Natural killer cell (primary cell): ENCODE data around the gene TMEM175. TPM values are rescaled to one million over a fixed set of nuclear protein-coding genes. Genes with fewer than 3 reads are reported as not detected.

Experiments used
- ATAC-seq, 3 donors: fragments of 150-1000 bp in 2 of 3; fragments of 200-7000 bp in 1 of 3; cut with Tn5 transposase; 1 replicate in 1 of 3; 2 replicates in 2 of 3; pipeline ENCODE4 v1.10.0; 2021; ENCODE audit warnings: mild to moderate bottlenecking in 2 of 3, moderate library complexity in 2 of 3
- DNase-seq, 2 donors: peaks; one replicate each; pipeline versions ENCODE4 v3.0.0 to v3.0.0-alpha.2; 2013 to 2021; ENCODE audit warnings: mixed read lengths in 1 of 2
- H3K27ac ChIP-seq: one replicate; pipeline ENCODE4 v1.5.1; 2013; ENCODE audit warnings: mild to moderate bottlenecking, low read length
- H3K27me3 ChIP-seq: one replicate; pipeline ENCODE4 v1.6.1; 2013; ENCODE audit warnings: low read length; ENCODE audit not compliant: control insufficient read depth, insufficient read depth
- H3K36me3 ChIP-seq: one replicate; pipeline ENCODE4 v1.6.1; 2013; ENCODE audit warnings: low read length; ENCODE audit not compliant: control insufficient read depth, insufficient read depth
- H3K4me1 ChIP-seq: one replicate; pipeline ENCODE4 v1.6.1; 2013; ENCODE audit warnings: low read length; ENCODE audit not compliant: control insufficient read depth, insufficient read depth
- H3K4me3 ChIP-seq: one replicate; pipeline ENCODE4 v1.5.1; 2013; ENCODE audit warnings: low read length
- H3K9me3 ChIP-seq: one replicate; pipeline ENCODE4 v1.6.1; 2013; ENCODE audit warnings: low read length; ENCODE audit not compliant: control insufficient read depth, insufficient read depth
- H3K27ac Mint-ChIP-seq, 2 donors: one replicate each; pipeline ENCODE4 v1.8.0; 2022; ENCODE audit warnings: mild to moderate bottlenecking in 2 of 2, mixed read lengths in 2 of 2, moderate library complexity in 1 of 2
- H3K27me3 Mint-ChIP-seq, 2 donors: one replicate each; pipeline ENCODE4 v1.8.0; 2022; ENCODE audit warnings: low read depth in 2 of 2, mixed read lengths in 2 of 2
- H3K36me3 Mint-ChIP-seq: one replicate; pipeline ENCODE4 v1.8.0; 2022; ENCODE audit warnings: mixed read lengths
- H3K4me1 Mint-ChIP-seq, 2 donors: one replicate each; pipeline ENCODE4 v1.8.0; 2022; ENCODE audit warnings: mixed read lengths in 2 of 2
- H3K4me3 Mint-ChIP-seq: one replicate; pipeline ENCODE4 v1.8.0; 2022; ENCODE audit warnings: mild to moderate bottlenecking, moderate library complexity, mixed read lengths
- H3K9me3 Mint-ChIP-seq, 2 donors: one replicate each; pipeline ENCODE4 v1.8.0; 2022; ENCODE audit warnings: mixed read lengths in 2 of 2
- CTCF ChIP-seq: fragments of 200-600 bp; IDR thresholded peaks from one replicate; pipeline ENCODE4 v1.8.0; 2022; ENCODE audit warnings: antibody characterized with exemption
- WGBS: methylation state at CpG from one replicate; pipeline ENCODE4 v1.1.7; 2013; ENCODE audit warnings: missing lambda C conversion rate; ENCODE audit not compliant: insufficient coverage; 5-methylcytosine and 5-hydroxymethylcytosine counted together
- intact Hi-C: fragments of 100-400 bp; cut with micrococcal nuclease; formaldehyde crosslinking; loops from one replicate; pipeline ENCODE4 v1.14.2; 2022
- total RNA-seq, 4 donors: library from RNA; stranded (reverse); fragments of 120-200 nt in 1 of 4; gene quantifications; one replicate each; pipeline versions ENCODE4 v1.2.3 to v1.2.4, GENCODE V29; 2013 to 2022

The TMEM175 gene
- total RNA-seq, 3 donors from 2014 or later (not counting 1 experiment from before 2014, with no cell fraction given): 72.8 to 79.8 (median 73.2) TPM

GRCh38 chr4:1006856-1007255, 74.6 kb downstream of the TMEM175 start:
- 79% methylated on average over 5 of the region's 5 CpGs for WGBS
- intact Hi-C loops: loop anchor here (10.0 kb wide), 1 partner anchor 348 kb away; no protein-coding TSS in a partner anchor

More at GRCh38 chr4:1006856-1007255, 74.6 kb downstream of the TMEM175 start:
- H3K36me3 ChIP-seq: no peaks in the 10 kb centered on the region
- H3K4me1 ChIP-seq: peaks cover 19% of the 10 kb centered on the region
- no peak for TF ChIP-seq CTCF
- DNase-seq: no peak
- no peaks in the 10 kb centered on the region for H3K9me3 ChIP-seq
- H3K4me3 ChIP-seq: no peak overlapping the region
- Mint-ChIP-seq H3K27me3 (peaks cover 25 to 26% of the 10 kb centered on the region in 2 donors), H3K27ac (no peak overlapping the region), H3K9me3 (no peaks in the 10 kb centered on the region), H3K4me1 (peaks cover 7 to 15% of the 10 kb centered on the region in 2 donors), H3K4me3 (no peak overlapping the region), H3K36me3 (no peaks in the 10 kb centered on the region)
- peaks cover 14% of the 10 kb centered on the region for H3K27me3 ChIP-seq
- ATAC-seq: no peak
- H3K27ac ChIP-seq: no peak overlapping the region

Other genes starting within 250 kb of the TMEM175 start
- 10 to 100 TPM; 10.0 to 14.9 (median 10.4) TPM for gene SLC49A3, start 243.3 kb upstream of the TMEM175 start, total RNA-seq
- gene PCGF3, start 226.6 kb upstream of the TMEM175 start, total RNA-seq: 100 to 1,000 TPM in 1 of 3 donors, 10 to 100 TPM in 2; 71.2 to 101 (median 97.2) TPM
- not detected for gene CPLX1, start 106.3 kb upstream of the TMEM175 start, total RNA-seq
- 100 to 1,000 TPM; 349 to 358 (median 349) TPM for gene GAK, start 144 bp upstream of the TMEM175 start, total RNA-seq
- 10 to 100 TPM; 64.2 to 79.5 (median 65.2) TPM for gene DGKQ, start 41.1 kb downstream of the TMEM175 start, total RNA-seq
- gene IDUA, start 54.6 kb downstream of the TMEM175 start, total RNA-seq: 10 to 100 TPM; 38.7 to 43.6 (median 43.0) TPM
- under 1 TPM; 0.19 to 0.80 (median 0.61) TPM for gene SLC26A1, start 60.9 kb downstream of the TMEM175 start, total RNA-seq
- 10 to 100 TPM; 28.0 to 39.8 (median 32.5) TPM for gene FGFRL1, start 79.2 kb downstream of the TMEM175 start, total RNA-seq
- 1 to 10 TPM; 1.0 to 2.0 (median 1.7) TPM for gene RNF212, start 181.1 kb downstream of the TMEM175 start, total RNA-seq
- 1,000 to 10,000 TPM; 1,124 to 1,574 (median 1,339) TPM for gene SPON2, start 240.1 kb downstream of the TMEM175 start, total RNA-seq